WTC11 (cell line): Measurements from ENCODE around the gene MFNG. TPM values are rescaled to one million over a fixed set of nuclear protein-coding genes. Genes with fewer than 3 reads are reported as not detected.

Source experiments
- ATAC-seq: fragments of 200-7000 bp; cut with Tn5 transposase; 2 replicates; pipeline ENCODE4 v1.10.0; 2021; ENCODE audit warnings: mild to moderate bottlenecking, moderate library complexity
- CTCF ChIA-PET: fragments of 300-600 bp; sonication (Branson Sonifier 250); formaldehyde crosslinking; loops from one replicate; lab custom pipeline; 2021; ENCODE audit warnings: antibody characterized with exemption; lab: Charles Lee
- POLR2A ChIA-PET: fragments of 350-600 bp; sonication (Branson Sonifier 250); formaldehyde crosslinking; loops from one replicate; lab custom pipeline; 2021; ENCODE audit warnings: antibody characterized with exemption; lab: Charles Lee
- DNase-seq: peaks from one replicate; pipeline ENCODE4 v3.0.0; 2021; ENCODE audit warnings: low spot score
- H3K27ac Mint-ChIP-seq: 2 replicates; pipeline ENCODE4 v1.8.0; 2021; ENCODE audit warnings: mixed read lengths
- H3K27me3 Mint-ChIP-seq: 2 replicates; pipeline ENCODE4 v1.8.0; 2021; ENCODE audit warnings: low read depth, mild to moderate bottlenecking, moderate library complexity, mixed read lengths
- H3K36me3 Mint-ChIP-seq: 2 replicates; pipeline ENCODE4 v1.8.0; 2021; ENCODE audit warnings: mixed read lengths
- H3K4me1 Mint-ChIP-seq: 2 replicates; pipeline ENCODE4 v1.8.0; 2022; ENCODE audit warnings: mixed read lengths
- H3K4me3 Mint-ChIP-seq: 2 replicates; pipeline ENCODE4 v1.8.0; 2021; ENCODE audit warnings: mild to moderate bottlenecking, moderate library complexity, mixed read lengths
- H3K9me3 Mint-ChIP-seq: 2 replicates; pipeline ENCODE4 v1.8.0; 2021; ENCODE audit warnings: mixed read lengths
- ATF1 ChIP-seq: sonication (generic); formaldehyde crosslinking; IDR thresholded peaks from 2 replicates; pipeline ENCODE4 v1.8.1; 2023; ENCODE audit warnings: mild to moderate bottlenecking, moderate library complexity, missing genetic modification reagents
- ELF4 ChIP-seq: sonication (generic); formaldehyde crosslinking; IDR thresholded peaks from 2 replicates; pipeline ENCODE4 v1.8.1; 2022; ENCODE audit warnings: low read depth, mild to moderate bottlenecking, moderate library complexity, missing genetic modification reagents
- GABPB1 ChIP-seq: sonication (generic); formaldehyde crosslinking; IDR thresholded peaks from 2 replicates; pipeline ENCODE4 v1.8.1; 2023; ENCODE audit warnings: mild to moderate bottlenecking, missing genetic modification reagents
- HMGA2 ChIP-seq: fragments of 250-450 bp; sonication (Bioruptor Pico); IDR thresholded peaks from 2 replicates; pipeline ENCODE4 v1.4.0; 2021; ENCODE audit warnings: mild to moderate bottlenecking, moderate library complexity
- JAZF1 ChIP-seq: fragments of 250-450 bp; sonication (Bioruptor Pico); IDR thresholded peaks from 2 replicates; pipeline ENCODE4 v1.9.0; 2021; ENCODE audit warnings: moderate library complexity, mild to moderate bottlenecking, inconsistent platforms
- NFE2L1 ChIP-seq: sonication (generic); formaldehyde crosslinking; IDR thresholded peaks from 2 replicates; pipeline ENCODE4 v1.8.1; 2023; ENCODE audit warnings: missing genetic modification reagents
- PRRX2 ChIP-seq: fragments of 250-450 bp; sonication (Bioruptor Pico); IDR thresholded peaks from 2 replicates; pipeline ENCODE4 v1.8.0; 2021; ENCODE audit warnings: mild to moderate bottlenecking
- SMAD3 ChIP-seq: sonication (generic); formaldehyde crosslinking; IDR thresholded peaks from 2 replicates; pipeline ENCODE4 v1.8.0; 2022; ENCODE audit warnings: missing genetic modification reagents, mild to moderate bottlenecking, borderline replicate concordance
- TEAD1 ChIP-seq: sonication (generic); formaldehyde crosslinking; IDR thresholded peaks from 2 replicates; pipeline ENCODE4 v1.8.0; 2022; ENCODE audit warnings: mild to moderate bottlenecking, missing genetic modification reagents
- ZNF423 ChIP-seq: fragments of 250-450 bp; sonication (Bioruptor Pico); IDR thresholded peaks from 2 replicates; pipeline ENCODE4 v2.1.2; 2022; ENCODE audit warnings: mild to moderate bottlenecking, moderate library complexity
- total RNA-seq: library from RNA; stranded (reverse); gene quantifications from 3 replicates; pipeline ENCODE4 v1.2.3, GENCODE V29; 2021
- TF ChIP-seq, protein P1 (sequence below): sonication (generic); formaldehyde crosslinking; IDR thresholded peaks from 2 replicates; pipeline ENCODE4 v1.8.1; 2023; ENCODE audit warnings: mild to moderate bottlenecking, missing genetic modification reagents, moderate library complexity
- TF ChIP-seq, protein P2 (sequence below): sonication (generic); formaldehyde crosslinking; IDR thresholded peaks from 2 replicates; pipeline ENCODE4 v1.8.0; 2022; ENCODE audit warnings: mild to moderate bottlenecking, missing genetic modification reagents
- TF ChIP-seq, protein P3 (sequence below): fragments of 200-600 bp; IDR thresholded peaks from 2 replicates; pipeline ENCODE4 v1.8.0; 2022; ENCODE audit warnings: antibody characterized with exemption
- TF ChIP-seq, protein P4 (sequence below): sonication (generic); formaldehyde crosslinking; IDR thresholded peaks from 2 replicates; pipeline ENCODE4 v1.8.0; 2023; ENCODE audit warnings: mild to moderate bottlenecking, missing genetic modification reagents
- TF ChIP-seq, protein P5 (sequence below): sonication (generic); formaldehyde crosslinking; IDR thresholded peaks from 2 replicates; pipeline ENCODE4 v1.8.1; 2022; ENCODE audit warnings: mild to moderate bottlenecking, moderate library complexity, missing genetic modification reagents
- TF ChIP-seq, protein P6 (sequence below): fragments of 250-450 bp; sonication (Bioruptor Pico); conservative IDR thresholded peaks from 2 replicates; pipeline ENCODE4 v1.9.0; 2021; ENCODE audit warnings: mild to moderate bottlenecking
- TF ChIP-seq, protein P7 (sequence below): sonication (generic); formaldehyde crosslinking; IDR thresholded peaks from 2 replicates; pipeline ENCODE4 v1.8.1; 2022; ENCODE audit warnings: low read depth, mild to moderate bottlenecking, moderate library complexity, missing genetic modification reagents, borderline replicate concordance

The MFNG gene
- total RNA-seq, 1 experiment from 2014 or later, result 3.2 TPM

DNA sequence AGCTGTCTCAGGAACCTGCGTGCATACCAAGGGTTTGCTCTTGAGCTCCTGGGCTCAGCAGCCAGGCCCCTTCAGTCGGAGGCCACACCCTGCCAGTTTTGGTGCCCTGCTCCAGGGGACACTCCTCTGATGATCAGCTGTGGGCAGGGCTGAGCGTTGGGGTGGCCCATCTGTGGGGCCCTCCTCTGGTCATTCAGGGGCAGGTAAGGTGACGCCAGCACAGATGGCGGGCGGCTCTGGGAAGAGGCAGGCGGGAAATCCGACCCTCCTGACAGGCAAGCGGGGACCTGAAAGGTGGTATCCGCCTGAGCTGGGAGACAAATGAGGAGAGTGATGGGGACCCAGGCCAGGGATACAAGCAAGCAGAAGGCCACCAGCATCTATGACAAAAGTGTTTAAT lies 3.8 kb upstream of the MFNG start:
- ATAC-seq, result no peak
- CTCF ChIA-PET, result interaction anchor here (0.6 to 10.8 kb wide), 9 partner anchors 7 to 363 kb away, joined by 3 to 175 read pairs (median 4); no protein-coding TSS in a partner anchor
- Mint-ChIP-seq H3K36me3 (no peaks in the 10 kb centered on the region), H3K27ac (peak overlapping the region; percentile 86; the same call in 1 of the 2 replicates), H3K4me3 (no peak overlapping the region), H3K27me3 (no peaks in the 10 kb centered on the region), H3K4me1 (peaks cover 47% of the 10 kb centered on the region), H3K9me3 (no peaks in the 10 kb centered on the region)
- POLR2A ChIA-PET, result no interaction called here
- DNase-seq, result no peak
- TF ChIP-seq, protein P1, sequence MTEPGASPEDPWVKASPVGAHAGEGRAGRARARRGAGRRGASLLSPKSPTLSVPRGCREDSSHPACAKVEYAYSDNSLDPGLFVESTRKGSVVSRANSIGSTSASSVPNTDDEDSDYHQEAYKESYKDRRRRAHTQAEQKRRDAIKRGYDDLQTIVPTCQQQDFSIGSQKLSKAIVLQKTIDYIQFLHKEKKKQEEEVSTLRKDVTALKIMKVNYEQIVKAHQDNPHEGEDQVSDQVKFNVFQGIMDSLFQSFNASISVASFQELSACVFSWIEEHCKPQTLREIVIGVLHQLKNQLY (CRISPR knock-in tag), result no peak
- TF ChIP-seq, protein P2, sequence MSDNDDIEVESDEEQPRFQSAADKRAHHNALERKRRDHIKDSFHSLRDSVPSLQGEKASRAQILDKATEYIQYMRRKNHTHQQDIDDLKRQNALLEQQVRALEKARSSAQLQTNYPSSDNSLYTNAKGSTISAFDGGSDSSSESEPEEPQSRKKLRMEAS (CRISPR knock-in tag), result no peak
- TF ChIP-seq PRRX2 (no peak), TEAD1 (CRISPR knock-in tag) (no peak)
- TF ChIP-seq, protein P3, sequence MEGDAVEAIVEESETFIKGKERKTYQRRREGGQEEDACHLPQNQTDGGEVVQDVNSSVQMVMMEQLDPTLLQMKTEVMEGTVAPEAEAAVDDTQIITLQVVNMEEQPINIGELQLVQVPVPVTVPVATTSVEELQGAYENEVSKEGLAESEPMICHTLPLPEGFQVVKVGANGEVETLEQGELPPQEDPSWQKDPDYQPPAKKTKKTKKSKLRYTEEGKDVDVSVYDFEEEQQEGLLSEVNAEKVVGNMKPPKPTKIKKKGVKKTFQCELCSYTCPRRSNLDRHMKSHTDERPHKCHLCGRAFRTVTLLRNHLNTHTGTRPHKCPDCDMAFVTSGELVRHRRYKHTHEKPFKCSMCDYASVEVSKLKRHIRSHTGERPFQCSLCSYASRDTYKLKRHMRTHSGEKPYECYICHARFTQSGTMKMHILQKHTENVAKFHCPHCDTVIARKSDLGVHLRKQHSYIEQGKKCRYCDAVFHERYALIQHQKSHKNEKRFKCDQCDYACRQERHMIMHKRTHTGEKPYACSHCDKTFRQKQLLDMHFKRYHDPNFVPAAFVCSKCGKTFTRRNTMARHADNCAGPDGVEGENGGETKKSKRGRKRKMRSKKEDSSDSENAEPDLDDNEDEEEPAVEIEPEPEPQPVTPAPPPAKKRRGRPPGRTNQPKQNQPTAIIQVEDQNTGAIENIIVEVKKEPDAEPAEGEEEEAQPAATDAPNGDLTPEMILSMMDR, result no peak
- TF ChIP-seq, protein P4, sequence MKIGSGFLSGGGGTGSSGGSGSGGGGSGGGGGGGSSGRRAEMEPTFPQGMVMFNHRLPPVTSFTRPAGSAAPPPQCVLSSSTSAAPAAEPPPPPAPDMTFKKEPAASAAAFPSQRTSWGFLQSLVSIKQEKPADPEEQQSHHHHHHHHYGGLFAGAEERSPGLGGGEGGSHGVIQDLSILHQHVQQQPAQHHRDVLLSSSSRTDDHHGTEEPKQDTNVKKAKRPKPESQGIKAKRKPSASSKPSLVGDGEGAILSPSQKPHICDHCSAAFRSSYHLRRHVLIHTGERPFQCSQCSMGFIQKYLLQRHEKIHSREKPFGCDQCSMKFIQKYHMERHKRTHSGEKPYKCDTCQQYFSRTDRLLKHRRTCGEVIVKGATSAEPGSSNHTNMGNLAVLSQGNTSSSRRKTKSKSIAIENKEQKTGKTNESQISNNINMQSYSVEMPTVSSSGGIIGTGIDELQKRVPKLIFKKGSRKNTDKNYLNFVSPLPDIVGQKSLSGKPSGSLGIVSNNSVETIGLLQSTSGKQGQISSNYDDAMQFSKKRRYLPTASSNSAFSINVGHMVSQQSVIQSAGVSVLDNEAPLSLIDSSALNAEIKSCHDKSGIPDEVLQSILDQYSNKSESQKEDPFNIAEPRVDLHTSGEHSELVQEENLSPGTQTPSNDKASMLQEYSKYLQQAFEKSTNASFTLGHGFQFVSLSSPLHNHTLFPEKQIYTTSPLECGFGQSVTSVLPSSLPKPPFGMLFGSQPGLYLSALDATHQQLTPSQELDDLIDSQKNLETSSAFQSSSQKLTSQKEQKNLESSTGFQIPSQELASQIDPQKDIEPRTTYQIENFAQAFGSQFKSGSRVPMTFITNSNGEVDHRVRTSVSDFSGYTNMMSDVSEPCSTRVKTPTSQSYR (CRISPR knock-in tag), result no peak
- TF ChIP-seq, protein P5, sequence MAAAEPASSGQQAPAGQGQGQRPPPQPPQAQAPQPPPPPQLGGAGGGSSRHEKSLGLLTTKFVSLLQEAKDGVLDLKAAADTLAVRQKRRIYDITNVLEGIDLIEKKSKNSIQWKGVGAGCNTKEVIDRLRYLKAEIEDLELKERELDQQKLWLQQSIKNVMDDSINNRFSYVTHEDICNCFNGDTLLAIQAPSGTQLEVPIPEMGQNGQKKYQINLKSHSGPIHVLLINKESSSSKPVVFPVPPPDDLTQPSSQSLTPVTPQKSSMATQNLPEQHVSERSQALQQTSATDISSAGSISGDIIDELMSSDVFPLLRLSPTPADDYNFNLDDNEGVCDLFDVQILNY (CRISPR knock-in tag), result no peak
- TF ChIP-seq, protein P6, sequence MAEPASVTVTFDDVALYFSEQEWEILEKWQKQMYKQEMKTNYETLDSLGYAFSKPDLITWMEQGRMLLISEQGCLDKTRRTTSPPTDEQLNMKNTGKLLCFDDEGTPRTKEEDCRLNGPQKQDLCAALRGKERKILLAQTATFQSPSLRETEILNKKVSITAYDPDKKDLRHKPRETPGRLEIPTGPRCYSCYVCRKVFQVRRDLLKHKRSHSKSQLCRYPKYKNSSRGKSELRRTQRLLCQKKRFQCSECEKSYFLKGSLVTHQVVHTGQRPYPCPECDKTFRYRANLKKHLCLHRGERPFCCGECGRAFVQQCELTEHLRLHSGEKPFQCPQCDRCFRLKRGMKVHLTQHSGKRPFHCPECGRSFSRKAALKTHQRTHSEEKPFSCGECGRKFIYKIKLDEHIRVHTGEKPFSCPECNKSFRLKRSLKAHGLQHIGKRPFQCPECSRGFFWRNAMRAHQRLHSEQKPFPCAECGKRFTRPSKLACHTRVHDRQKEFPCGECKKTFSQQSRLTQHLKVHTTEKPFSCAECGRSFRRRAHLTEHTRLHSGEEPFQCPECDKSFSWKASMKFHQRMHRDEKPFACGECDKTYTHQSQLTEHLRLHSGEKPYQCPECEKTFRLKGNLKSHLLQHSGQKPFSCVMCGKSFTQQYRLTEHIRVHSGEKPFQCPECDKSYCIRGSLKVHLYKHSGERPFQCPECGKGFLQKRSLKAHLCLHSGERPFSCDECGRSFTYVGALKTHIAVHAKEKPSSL, result no peak

DNA sequence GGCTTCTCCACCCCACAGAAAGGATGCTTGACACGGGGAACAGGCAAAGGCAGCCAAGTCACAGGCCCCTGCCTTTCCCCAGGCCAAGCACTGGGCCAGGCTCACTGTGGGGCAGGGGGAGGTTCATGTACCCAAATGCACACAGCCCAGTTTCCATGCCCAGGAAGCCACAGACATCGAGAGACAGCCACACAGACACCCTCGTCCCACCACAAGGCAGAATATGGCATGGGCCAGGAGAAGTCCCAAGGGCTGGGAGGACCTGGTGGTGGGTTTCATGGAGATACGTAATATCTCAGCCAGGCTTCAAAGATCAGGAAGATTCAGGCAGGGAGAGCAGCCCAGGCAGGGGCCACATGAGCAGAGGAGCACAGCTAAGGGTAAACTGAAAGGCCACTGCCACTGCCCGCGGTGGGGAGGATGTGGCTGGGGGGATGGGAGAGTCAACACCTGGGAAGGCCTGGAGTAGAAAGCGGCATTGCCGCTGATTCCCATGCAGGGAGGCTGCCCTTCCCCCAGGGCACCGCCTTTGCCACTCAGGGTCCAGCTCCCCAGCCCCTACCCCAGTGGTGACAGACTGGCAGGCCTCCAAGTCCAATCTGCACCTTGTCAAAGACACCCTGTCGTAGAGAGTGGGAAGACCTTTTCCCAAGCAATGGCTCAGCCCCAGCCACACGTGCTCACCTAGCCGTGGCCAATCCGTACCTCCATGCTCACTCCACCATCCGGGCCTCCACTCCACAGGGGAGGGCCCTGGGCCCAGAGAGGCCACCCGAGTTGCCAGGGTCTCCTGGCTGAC lies 2.4 kb upstream of the MFNG start:
- DNase-seq (no peak), ATAC-seq (no peak)
- H3K27ac Mint-ChIP-seq, result 0 out of 2 replicates have a peak overlapping the region, but pooled peaks have one; percentile 17
- H3K9me3 Mint-ChIP-seq, result no peaks in the 10 kb centered on the region
- H3K4me1 Mint-ChIP-seq, result peaks cover 55% of the 10 kb centered on the region
- H3K36me3 Mint-ChIP-seq, result no peaks in the 10 kb centered on the region
- H3K4me3 Mint-ChIP-seq, result no peak overlapping the region
- no peaks in the 10 kb centered on the region for H3K27me3 Mint-ChIP-seq
- ChIA-PET POLR2A (no interaction called here), CTCF (interaction anchor here (1.1 to 10.8 kb wide), 3 partner anchors 9 to 60 kb away, joined by 3 to 175 read pairs (median 62); no protein-coding TSS in a partner anchor)
- TF ChIP-seq JAZF1 (CRISPR knock-in tag), result no peak
- no peak for TF ChIP-seq NFE2L1 (CRISPR knock-in tag)
- no peak for TF ChIP-seq SMAD3 (CRISPR knock-in tag)
- no peak for TF ChIP-seq ELF4 (CRISPR knock-in tag)
- TF ChIP-seq ZNF423 (CRISPR knock-in tag), result no peak
- TF ChIP-seq HMGA2 (CRISPR knock-in tag), result no peak
- TF ChIP-seq ATF1 (CRISPR knock-in tag), result no peak
- TF ChIP-seq, protein P7, sequence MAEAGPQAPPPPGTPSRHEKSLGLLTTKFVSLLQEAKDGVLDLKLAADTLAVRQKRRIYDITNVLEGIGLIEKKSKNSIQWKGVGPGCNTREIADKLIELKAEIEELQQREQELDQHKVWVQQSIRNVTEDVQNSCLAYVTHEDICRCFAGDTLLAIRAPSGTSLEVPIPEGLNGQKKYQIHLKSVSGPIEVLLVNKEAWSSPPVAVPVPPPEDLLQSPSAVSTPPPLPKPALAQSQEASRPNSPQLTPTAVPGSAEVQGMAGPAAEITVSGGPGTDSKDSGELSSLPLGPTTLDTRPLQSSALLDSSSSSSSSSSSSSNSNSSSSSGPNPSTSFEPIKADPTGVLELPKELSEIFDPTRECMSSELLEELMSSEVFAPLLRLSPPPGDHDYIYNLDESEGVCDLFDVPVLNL (CRISPR knock-in tag), result no peak
- 0 out of 2 replicates have a peak, but pooled peaks have one; percentile 35 for TF ChIP-seq GABPB1 (CRISPR knock-in tag)
- TF ChIP-seq, protein P4 (CRISPR knock-in tag), result 0 out of 2 replicates have a peak, but pooled peaks have one; percentile 32
